Adrenal gland (tissue), 5 donors: Measurements from ENCODE around the gene ELL.

ENCODE experiments used
- POLR2A ChIP-seq, 2 donors: fragments of 450-650 bp; IDR thresholded peaks; one replicate each; pipeline ENCODE4 v1.6.1; 2017; ENCODE audit warnings: antibody characterized with exemption in 2 of 2, mild to moderate bottlenecking in 2 of 2, moderate library complexity in 1 of 2
- TF ChIP-seq, protein P1 (sequence below), 6 experiments: fragments of 450-650 bp in 4 of 6; fragments of 200-600 bp in 2 of 6; sonication (generic) in 1 of 6; IDR thresholded peaks; 1 replicate in 5 of 6; 2 replicates in 1 of 6; pipeline versions ENCODE4 v1.5.1 to v1.8.0; 2016 to 2021; ENCODE audit warnings: antibody characterized with exemption in 6 of 6, mild to moderate bottlenecking in 2 of 6, moderate library complexity in 1 of 6
- donor health status: DM: no; HTN: no; CAD: no.

DNA sequence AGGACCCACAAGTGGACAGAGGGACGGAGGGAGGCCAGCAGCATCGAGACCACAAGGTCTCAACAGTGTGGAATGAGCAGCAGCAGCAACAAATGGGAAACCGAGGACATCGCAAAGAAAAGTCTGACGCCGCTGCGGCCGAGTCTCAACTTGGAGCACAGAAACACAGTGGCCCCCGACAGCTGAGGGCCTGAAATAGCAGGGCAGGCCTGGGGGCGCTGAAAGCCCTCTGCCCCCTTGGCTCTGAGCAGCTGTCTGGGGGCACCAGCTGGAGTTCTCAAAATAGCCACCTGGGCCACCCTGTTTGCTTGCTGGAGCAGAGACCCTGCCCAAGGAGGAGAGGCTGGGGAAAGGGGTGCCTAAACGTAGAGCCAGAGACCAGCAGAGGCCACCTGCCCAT lies 78.0 kb downstream of the ELL start:
- TF ChIP-seq, protein P1, sequence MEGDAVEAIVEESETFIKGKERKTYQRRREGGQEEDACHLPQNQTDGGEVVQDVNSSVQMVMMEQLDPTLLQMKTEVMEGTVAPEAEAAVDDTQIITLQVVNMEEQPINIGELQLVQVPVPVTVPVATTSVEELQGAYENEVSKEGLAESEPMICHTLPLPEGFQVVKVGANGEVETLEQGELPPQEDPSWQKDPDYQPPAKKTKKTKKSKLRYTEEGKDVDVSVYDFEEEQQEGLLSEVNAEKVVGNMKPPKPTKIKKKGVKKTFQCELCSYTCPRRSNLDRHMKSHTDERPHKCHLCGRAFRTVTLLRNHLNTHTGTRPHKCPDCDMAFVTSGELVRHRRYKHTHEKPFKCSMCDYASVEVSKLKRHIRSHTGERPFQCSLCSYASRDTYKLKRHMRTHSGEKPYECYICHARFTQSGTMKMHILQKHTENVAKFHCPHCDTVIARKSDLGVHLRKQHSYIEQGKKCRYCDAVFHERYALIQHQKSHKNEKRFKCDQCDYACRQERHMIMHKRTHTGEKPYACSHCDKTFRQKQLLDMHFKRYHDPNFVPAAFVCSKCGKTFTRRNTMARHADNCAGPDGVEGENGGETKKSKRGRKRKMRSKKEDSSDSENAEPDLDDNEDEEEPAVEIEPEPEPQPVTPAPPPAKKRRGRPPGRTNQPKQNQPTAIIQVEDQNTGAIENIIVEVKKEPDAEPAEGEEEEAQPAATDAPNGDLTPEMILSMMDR (IDR thresholded peaks at IDR 0.05) = no peak
- TF ChIP-seq POLR2A (IDR thresholded peaks at IDR 0.05) = no peak
